Common myeloid progenitor, CD34-positive (primary cell): ENCODE data around the gene PRICKLE1.

Experiments used
- CTCF ChIA-PET: fragments of 350-600 bp; sonication (Branson Sonifier 250); formaldehyde crosslinking; loops from one replicate; lab custom pipeline; 2021; ENCODE audit warnings: antibody characterized with exemption; lab: Charles Lee
- POLR2A ChIA-PET: fragments of 350-600 bp; sonication (Branson Sonifier 250); formaldehyde crosslinking; loops from one replicate; lab custom pipeline; 2021; ENCODE audit warnings: antibody characterized with exemption; lab: Charles Lee
- DNase-seq, 3 donors: peaks; one replicate each; pipeline versions ENCODE4 v3.0.0 to v3.0.0-alpha.2; 2013
- H3K27ac ChIP-seq, 2 experiments: 1 replicate in 1 of 2; 2 replicates in 1 of 2; pipeline ENCODE4 v1.7.0; 2013; ENCODE audit warnings: inconsistent platforms in 2 of 2, low read length in 2 of 2, mild to moderate bottlenecking in 2 of 2, low read depth in 1 of 2, moderate library complexity in 1 of 2; ENCODE audit not compliant: severe bottlenecking in 2 of 2, insufficient read depth in 1 of 2, poor library complexity in 1 of 2
- H3K27me3 ChIP-seq, 5 experiments: replicated peaks in 2 of 5; 1 replicate in 3 of 5; 2 replicates in 2 of 5; pipeline versions ENCODE4 v1.6.1 to v1.7.0; 2013; ENCODE audit warnings: low read length in 4 of 5, mild to moderate bottlenecking in 2 of 5, moderate library complexity in 2 of 5, inconsistent platforms in 1 of 5; ENCODE audit not compliant: insufficient read depth in 5 of 5, control insufficient read depth in 4 of 5
- H3K36me3 ChIP-seq, 4 experiments: 1 replicate in 2 of 4; 2 replicates in 2 of 4; pipeline versions ENCODE4 v1.6.1 to v1.7.0; 2013; ENCODE audit warnings: low read length in 3 of 4, control low read depth in 1 of 4, mild to moderate bottlenecking in 1 of 4; ENCODE audit not compliant: control insufficient read depth in 4 of 4, insufficient read depth in 4 of 4
- H3K4me1 ChIP-seq, 4 experiments: 1 replicate in 3 of 4; 2 replicates in 1 of 4; pipeline versions ENCODE4 v1.6.1 to v1.7.1; 2013; ENCODE audit warnings: low read length in 3 of 4, mild to moderate bottlenecking in 3 of 4, control low read depth in 1 of 4, inconsistent platforms in 1 of 4, moderate library complexity in 1 of 4; ENCODE audit not compliant: control insufficient read depth in 4 of 4, insufficient read depth in 4 of 4; ENCODE audit errors: control extremely low read depth in 1 of 4
- H3K4me3 ChIP-seq, 7 experiments: 1 replicate in 4 of 7; 2 replicates in 3 of 7; pipeline versions ENCODE4 v1.5.1 to v1.7.0; 2013; ENCODE audit warnings: mild to moderate bottlenecking in 7 of 7, low read length in 6 of 7, moderate library complexity in 6 of 7, inconsistent platforms in 2 of 7, low read depth in 2 of 7, control low read depth in 1 of 7; ENCODE audit not compliant: insufficient read depth in 4 of 7, control insufficient read depth in 1 of 7; ENCODE audit errors: extremely low read depth in 1 of 7
- H3K9me3 ChIP-seq, 5 experiments: 1 replicate in 4 of 5; 2 replicates in 1 of 5; pipeline versions ENCODE4 v1.6.1 to v1.7.1; 2013; ENCODE audit warnings: low read length in 4 of 5, mild to moderate bottlenecking in 2 of 5, inconsistent platforms in 1 of 5, low read depth in 1 of 5, moderate library complexity in 1 of 5; ENCODE audit not compliant: control insufficient read depth in 4 of 5, insufficient read depth in 2 of 5; ENCODE audit errors: control extremely low read depth in 1 of 5
- WGBS: methylation state at CpG from one replicate; pipeline ENCODE4 v1.1.5; 2013; ENCODE audit not compliant: insufficient coverage; 5-methylcytosine and 5-hydroxymethylcytosine counted together

The PRICKLE1 gene

GRCh38 chr12:42584651-42585111 is 4.9 kb downstream of the PRICKLE1 start:
- no peaks in the 10 kb centered on the region for H3K9me3 ChIP-seq
- H3K27ac ChIP-seq, result no peak overlapping the region
- ChIA-PET POLR2A (no interaction called here), CTCF (interaction anchor here (0.6 to 1.1 kb wide), 2 partner anchors 15 to 22 kb away, joined by 3 to 4 read pairs; no protein-coding TSS in a partner anchor)
- H3K27me3 ChIP-seq, result peaks cover 3 to 44% (median 16%) of the 10 kb centered on the region in 5 experiments
- no peak for DNase-seq
- 94% methylated on average over 3 of the region's 6 CpGs for WGBS
- peaks cover 0 to 12% (median 7%) of the 10 kb centered on the region in 4 experiments for H3K4me1 ChIP-seq
- H3K4me3 ChIP-seq, result no peak overlapping the region
- no peaks in the 10 kb centered on the region for H3K36me3 ChIP-seq

GRCh38 chr12:42583016-42583415 is 6.5 kb downstream of the PRICKLE1 start:
- Histone ChIP-seq H3K36me3 (no peaks in the 10 kb centered on the region), H3K4me3 (no peak overlapping the region), H3K27ac (no peak overlapping the region), H3K4me1 (no peaks in the 10 kb centered on the region), H3K9me3 (no peaks in the 10 kb centered on the region), H3K27me3 (peaks cover 3 to 30% (median 9%) of the 10 kb centered on the region in 5 experiments)
- ChIA-PET POLR2A (no interaction called here), CTCF (no interaction called here)
- DNase-seq, result no peak
- 100% methylated on average over 1 of the region's 2 CpGs for WGBS

- ChIA-PET CTCF (no interaction called here), POLR2A (no interaction called here)
- Histone ChIP-seq H3K36me3 (no peaks in the 10 kb centered on the region), H3K4me1 (no peaks in the 10 kb centered on the region), H3K27ac (no peak overlapping the region), H3K4me3 (no peak overlapping the region), H3K9me3 (no peaks in the 10 kb centered on the region), H3K27me3 (peaks cover under 1 to 24% (median 9%) of the 10 kb centered on the region in 5 experiments)
- 100% methylated on average over 2 of the region's 5 CpGs for WGBS
- no peak for DNase-seq
Observed at GRCh38 chr12:42582498-42582897, 7.0 kb downstream of the PRICKLE1 start.

GRCh38 chr12:42582050-42582449 is 7.5 kb downstream of the PRICKLE1 start:
- Histone ChIP-seq H3K4me1 (no peaks in the 10 kb centered on the region), H3K27me3 (peaks cover 0 to 20% (median 6%) of the 10 kb centered on the region in 5 experiments), H3K27ac (no peak overlapping the region), H3K4me3 (no peak overlapping the region), H3K9me3 (no peaks in the 10 kb centered on the region), H3K36me3 (no peaks in the 10 kb centered on the region)
- POLR2A ChIA-PET, result no interaction called here
- whole genome bisulfite sequencing, result no CpG with 5 or more reads among the region's 1 CpG
- no peak for DNase-seq
- CTCF ChIA-PET, result no interaction called here

GRCh38 chr12:42576374-42576773 is 13.2 kb downstream of the PRICKLE1 start:
- H3K27me3 ChIP-seq, result peaks cover 0 to 3% (median 0%) of the 10 kb centered on the region in 5 experiments
- no peak overlapping the region for H3K27ac ChIP-seq
- WGBS, result 88% methylated on average over 4 of the region's 5 CpGs
- no peaks in the 10 kb centered on the region for H3K9me3 ChIP-seq
- no peaks in the 10 kb centered on the region for H3K36me3 ChIP-seq
- DNase-seq, result no peak
- ChIA-PET POLR2A (no interaction called here), CTCF (no interaction called here)
- H3K4me1 ChIP-seq, result no peaks in the 10 kb centered on the region
- no peak overlapping the region for H3K4me3 ChIP-seq

- Histone ChIP-seq H3K36me3 (no peaks in the 10 kb centered on the region), H3K27me3 (peaks cover 0 to under 1% (median 0%) of the 10 kb centered on the region in 5 experiments), H3K27ac (no peak overlapping the region), H3K4me3 (no peak overlapping the region), H3K9me3 (no peaks in the 10 kb centered on the region), H3K4me1 (no peaks in the 10 kb centered on the region)
- 54% methylated on average over 1 of the region's 1 CpG for WGBS
- CTCF ChIA-PET, result no interaction called here
- POLR2A ChIA-PET, result no interaction called here
- DNase-seq, result no peak
Observed at GRCh38 chr12:42575717-42576116, 13.8 kb downstream of the PRICKLE1 start.

GRCh38 chr12:42574851-42575266 is 14.7 kb downstream of the PRICKLE1 start:
- no peak for DNase-seq
- Histone ChIP-seq H3K4me1 (no peaks in the 10 kb centered on the region), H3K27me3 (no peaks in the 10 kb centered on the region), H3K36me3 (no peaks in the 10 kb centered on the region), H3K9me3 (no peaks in the 10 kb centered on the region), H3K27ac (no peak overlapping the region), H3K4me3 (no peak overlapping the region)
- ChIA-PET CTCF (no interaction called here), POLR2A (no interaction called here)
